ENCODE measurements around the gene TMPRSS3.

TMPRSS3 gene

DNA sequence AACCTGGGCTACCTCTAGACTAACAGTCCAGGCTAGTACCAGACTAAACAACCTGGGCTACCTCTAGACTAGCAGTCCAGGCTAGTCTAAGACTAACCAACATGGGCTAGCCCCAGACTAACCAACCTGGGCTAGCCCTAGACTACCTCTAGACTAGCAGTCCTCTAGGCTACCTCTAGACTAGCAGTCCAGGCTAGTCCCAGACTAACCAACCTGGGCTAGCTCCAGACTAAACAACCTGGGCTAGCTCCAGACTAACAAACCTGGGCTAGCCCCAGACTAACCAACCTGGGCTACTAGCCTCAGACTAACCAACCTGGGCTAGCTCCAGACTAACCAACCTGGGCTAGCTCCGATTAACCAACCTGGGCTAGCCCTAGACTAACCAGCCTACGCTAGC lies 47.1 kb downstream of the TMPRSS3 start:
- no peak for DNase-seq

DNA sequence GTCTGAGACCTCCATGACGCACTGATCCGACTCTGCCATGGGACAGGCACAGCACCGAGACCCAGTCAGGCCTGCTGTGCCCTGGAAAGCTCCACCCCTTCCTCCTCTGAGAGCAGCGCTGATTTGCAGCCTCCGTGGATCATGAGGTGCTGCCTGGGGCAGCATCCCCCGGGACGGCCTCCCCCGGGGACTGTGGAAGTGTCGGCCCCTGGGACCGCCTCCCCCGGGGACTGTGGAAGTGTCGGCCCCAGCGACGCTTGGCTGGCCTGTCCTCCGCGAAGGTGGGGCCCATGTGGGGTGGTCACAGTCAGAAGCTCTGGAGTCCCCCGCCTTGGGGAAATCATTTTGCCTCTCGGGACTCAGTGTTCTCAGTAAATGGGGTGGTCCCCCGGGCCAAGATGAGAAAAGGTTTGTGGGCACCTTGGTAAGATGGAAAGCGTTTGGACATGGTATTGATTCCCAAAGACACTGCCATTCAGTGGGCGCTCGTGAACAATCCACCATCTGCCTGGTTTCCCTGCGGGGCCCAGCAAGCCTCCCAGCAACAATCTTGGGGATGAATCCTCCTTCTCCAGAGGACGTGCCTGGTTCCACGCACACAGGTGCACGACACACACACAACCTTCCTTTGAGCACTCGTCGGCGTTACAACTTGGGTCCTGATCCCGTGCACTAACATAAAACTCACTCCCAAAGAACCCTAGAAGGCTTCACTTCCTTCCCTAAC lies 48.1 kb downstream of the TMPRSS3 start:
- DNase-seq: no peak

DNA sequence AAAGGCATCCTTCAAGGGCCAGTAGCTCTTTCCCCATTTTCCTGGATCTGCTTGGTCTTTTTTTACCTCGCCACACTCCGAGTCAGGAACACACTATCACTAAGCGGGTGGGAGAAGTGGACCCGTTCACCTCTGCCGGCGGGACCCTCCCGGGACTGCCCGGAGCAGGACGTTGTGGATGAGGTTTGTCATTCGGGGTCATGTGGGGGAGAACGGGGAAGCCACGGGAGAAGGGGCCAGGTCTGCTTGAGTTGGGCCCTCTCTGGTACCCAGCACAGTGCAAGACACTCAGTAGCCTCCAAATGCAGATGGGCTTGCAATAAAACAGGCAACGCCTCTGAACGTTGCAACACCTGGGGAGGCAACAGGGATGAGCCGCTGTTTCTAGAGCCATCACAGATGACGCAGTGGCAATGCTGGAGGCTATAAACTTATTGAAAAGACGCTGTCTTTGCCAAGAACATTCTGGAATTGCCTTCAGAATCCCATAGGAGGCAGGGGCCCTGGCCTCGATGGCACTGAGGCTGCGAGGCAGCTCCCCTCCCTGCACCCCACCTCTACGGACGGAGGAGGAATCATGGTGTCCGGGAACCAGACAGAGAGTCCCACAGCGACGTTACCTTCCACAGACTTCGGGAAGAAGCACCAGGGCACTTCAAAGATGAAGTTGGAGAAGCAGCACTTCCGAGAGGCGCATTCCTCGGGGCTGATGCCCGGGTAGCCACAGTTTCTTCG lies 48.8 kb downstream of the TMPRSS3 start:
- no peak for DNase-seq

DNA sequence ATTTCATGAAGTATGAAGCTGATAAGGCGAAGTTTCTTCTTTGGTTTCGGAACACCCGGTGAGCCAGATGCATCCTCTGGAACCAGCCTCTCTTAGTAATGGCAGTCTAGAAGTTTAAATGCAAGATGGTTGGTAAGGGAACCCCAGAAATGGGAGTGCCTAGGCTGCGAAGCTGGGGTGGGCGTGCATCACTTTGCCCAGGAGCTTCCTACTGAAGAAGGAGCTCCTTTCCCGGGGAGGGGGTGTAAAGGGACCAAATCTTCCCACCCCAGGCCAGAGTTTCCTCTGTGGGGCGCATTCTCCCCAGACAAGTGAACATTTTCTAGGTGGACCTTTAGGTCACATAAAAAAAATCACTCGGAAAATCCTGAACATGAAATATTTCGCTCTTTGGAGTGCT lies 49.4 kb downstream of the TMPRSS3 start:
- DNase-seq: no peak

DNA sequence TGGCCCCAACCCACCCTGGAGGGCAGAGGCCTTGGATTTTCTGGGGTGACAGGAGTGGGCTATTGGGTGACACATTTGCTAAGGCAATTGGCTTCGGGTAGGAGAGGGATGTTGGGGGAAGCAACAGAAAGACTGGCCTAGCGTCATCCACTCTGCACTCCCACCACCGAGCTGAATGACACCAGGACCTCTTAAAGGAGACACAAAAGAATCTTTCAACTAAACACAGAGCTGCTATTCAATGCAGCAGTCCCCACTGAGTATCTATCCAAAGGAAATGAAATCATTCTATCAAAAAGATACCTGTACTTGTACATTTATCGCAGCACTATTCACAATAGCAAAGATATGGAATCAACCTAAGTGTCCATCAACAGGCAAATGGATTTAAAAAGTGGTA lies 51.2 kb downstream of the TMPRSS3 start:
- DNase-seq: no peak

DNA sequence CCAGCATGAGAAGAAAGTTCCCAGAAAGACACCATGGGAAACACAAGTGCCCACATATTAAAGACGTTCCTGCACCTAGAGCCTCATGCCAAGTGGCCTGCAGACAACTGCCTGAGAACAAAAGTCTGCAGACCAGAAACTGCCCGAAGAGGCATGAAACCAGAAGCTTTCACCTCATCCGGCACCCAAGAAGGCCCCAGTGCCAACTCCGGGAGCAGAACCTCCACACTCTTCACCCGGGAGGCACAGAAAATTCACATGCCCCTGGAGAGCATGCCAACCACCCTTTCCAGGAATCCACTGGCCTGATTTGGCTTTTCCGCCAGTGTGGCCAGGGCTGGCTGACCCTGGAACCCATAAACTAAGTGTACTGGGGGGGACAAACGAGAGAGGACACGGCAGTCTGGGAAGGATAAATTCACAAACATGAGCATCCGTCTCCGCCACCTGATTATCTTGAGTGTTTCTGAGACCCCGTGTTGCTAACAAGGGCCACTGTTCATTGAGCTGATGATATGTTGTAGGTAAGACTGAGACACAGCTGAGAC lies 51.8 kb downstream of the TMPRSS3 start:
- DNase-seq: no peak

DNA sequence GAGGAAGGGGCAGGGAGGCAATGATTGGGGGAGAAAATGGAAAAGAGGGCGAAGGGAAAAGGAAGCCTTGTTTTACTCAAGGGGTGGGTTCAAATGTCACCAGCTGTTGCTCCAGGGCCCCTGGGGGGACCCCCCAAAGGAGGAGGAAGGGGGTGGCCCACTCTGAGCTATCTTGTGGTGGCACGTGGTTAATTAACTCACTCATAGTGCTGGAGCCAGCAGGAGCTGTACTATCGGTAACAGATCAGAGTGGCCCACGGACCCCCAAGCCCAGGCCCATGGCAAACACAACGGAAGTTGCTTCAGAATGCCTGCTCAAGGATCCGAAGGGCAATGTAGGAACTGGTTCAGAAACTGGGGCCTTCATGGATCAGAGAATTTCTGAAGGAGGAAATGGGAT lies 52.3 kb downstream of the TMPRSS3 start:
- DNase-seq: no peak

DNA sequence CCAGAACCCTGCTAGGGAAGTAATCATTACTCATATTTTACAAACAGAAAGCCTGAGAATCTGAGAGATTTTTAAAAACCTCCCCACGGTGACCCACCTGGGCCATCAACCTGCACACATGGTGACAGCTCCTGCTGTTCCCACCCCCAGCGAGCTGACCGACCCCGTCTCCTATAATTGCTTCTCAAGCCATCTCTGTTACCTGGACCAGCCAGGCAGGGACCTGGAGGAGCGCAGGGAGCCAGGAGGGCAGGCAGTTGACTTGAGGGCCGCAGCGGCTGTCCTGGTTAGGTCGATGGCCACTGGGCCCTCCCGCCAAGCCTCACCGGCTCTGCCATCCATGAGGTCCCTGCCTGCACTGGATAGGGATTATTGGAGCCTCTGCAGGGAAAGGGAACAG lies 52.8 kb downstream of the TMPRSS3 start:
- DNase-seq: no peak

DNA sequence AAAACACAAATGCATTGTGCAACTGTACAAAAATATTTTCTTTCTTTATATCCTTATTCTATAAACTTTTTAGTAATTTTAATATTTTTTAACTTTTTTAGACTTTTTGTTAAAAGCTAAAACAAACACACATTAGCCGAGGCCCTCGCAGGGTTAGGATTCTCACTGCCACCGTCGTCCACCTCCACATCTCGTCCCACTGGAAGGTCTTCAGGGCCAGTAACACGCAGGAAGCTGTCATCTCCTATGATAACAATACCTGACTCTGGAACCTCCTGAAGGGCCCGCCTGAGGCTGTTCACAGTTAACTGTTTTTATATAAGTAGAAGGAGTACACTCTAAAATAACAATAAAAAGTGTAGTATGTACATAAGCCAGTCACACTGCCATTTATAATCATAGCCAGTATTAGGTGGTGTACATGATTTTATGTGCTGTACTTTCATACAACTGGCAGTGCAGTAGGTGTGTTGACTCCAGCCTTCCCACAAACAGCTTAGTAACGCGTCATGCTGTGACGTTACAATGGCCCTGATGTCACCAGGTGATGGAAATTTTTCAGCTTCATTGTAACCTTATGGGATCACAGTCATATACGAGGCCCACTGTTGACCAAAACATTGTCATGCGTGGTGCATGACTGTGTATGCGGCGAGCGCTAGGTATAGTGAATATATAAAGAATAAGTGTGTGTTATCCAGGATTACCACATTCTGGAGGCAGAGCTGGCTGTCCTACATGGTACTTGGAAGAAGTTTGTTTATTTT lies 53.9 kb downstream of the TMPRSS3 start:
- DNase-seq: no peak

DNA sequence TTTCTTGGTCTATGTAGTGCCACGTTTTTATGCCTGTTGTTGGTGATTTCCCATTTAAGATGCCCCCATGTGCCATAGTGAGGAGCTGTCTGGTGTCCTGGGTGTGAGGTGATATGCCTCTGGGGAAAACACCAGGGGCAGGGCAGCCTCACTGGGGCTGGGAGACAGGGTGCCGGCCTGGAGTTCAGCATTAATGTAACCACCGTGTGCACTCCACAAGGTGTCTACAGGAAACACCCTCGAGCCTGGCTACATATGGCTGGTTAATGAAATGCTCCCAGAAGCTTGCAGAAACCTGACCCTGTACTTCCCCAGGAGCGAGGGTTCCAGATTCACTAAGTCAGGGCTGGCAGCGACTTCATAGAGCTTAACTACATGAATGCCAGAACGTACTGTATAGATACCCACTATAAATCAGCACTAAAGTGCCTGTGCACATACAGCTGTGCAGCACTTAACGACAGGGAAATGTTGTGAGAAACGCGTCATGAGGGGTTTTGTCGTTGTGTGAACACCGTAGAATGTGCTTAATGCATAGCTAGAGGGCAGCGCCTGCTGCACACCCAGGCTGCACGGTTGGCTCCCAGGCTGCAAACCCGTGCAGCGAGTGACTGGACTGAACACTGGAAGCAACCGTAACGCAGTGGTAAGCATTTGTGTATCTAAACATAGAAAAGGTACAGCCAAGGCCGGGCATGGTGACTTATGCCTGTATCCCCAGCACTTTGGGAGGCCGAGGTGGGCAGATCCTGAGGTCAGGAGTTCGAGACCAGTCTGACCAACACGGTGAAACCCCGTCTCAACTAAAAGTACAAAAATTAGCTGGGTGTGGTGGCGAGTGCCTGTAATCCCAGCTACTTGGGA lies 55.4 kb downstream of the TMPRSS3 start:
- no peak for DNase-seq

DNA sequence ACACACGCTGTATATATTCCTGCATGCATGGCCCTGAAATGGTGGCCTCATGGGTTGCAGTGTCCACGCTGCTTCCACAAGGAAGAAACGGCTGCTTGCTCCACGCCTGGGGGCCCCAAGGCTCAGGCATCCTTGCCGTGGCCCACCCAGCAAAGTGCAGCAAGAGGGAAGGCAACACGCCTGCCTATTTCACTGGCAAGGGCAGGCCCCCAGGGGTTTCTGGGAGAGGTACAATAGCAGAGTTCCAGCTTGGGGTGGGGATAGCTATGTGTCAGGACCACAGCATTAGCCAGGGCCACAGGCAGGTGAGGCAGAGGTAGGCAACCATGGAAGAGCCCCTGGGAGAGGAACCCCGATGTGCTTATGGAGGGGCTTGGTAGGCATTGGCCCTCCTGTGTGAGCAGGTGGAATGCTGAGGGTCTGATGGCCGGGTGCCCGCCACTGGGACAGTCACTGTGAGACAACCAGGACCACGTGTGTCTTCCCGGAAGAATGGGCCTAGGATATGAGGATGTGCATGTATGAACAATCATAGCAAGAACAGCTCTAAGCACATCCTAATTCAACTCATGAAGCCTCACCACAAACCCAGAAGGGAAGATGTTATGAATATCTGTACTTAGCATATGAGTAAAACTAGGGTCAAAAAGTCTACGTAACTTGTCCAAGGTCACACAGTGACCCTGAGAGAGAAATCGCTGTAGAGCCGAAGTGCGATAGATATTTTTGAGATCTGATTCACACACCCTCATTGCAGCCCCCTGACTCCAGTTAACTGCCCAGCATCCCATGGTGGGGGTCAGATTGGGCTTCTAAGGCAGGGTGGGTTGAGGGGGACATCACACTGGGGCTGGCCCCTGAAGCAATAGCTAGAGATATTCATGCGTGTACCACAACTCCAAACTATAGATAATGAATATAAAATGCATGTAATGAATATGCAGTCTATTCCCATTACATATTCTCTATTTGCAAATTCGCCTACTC lies 56.8 kb downstream of the TMPRSS3 start:
- peak; percentile 12 to 19 for DNase-seq

DNA sequence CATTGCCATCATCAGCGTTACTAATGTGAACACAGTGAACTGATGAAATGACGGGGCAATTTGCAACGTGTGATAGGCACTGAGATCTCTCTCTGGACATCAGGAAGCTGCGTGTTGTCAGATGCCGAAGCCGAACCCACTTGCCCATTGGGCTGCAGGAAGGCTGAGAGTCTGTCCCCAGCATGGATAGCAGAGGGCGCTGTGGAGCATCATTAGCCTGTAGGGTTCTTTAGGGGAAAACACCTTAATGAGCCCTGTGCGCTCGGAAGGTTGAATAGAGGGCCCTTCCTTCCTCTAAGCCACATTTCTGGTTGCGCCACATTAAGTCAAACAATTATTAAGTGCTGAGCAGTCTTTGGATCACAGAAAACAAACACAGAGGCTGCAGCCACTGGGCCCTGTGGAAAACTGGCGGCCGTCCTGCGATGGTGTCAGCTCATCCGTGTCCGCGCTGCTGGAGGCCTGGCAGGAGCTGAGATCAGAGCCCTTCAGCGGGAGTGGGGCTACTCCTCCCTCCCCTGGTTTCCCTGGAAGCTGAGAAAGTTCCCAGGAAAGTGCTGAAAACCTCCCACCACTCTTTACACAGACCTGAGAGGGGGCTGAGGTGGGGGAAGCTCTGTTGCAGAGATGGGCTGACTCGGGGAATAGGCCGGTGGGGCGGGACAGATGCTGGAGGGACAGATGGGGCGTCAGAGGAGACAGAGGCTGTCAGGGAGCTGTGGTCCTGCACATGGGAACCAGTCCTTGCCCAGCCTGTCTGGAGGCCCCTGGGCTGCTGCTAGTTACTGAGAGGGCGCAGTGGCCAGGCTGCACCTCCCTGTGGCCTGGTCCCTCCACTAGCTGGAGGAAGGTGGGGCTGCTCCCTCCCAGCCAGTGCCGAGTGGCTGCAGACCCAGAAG lies 57.8 kb downstream of the TMPRSS3 start:
- peak; percentile 89 to 91 for DNase-seq

DNA sequence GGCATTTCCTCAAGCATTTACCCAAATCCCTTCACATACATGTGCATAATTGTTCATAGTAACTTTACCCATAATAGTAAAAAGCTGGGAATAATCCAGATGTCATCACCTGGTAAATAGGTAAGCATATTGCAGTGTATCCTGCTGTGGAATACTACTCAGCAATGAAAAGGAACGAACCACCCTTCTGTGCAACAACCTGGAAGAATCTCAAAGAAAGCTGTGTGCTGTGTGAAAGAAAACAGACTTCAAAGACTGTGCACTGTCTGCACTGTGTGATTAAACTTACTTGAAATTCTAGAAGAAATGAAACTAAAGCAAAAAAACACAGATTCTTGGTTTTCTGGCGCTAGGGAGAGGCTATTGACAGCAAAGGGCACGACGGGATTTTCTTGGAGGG lies 58.6 kb downstream of the TMPRSS3 start:
- no peak for DNase-seq

DNA sequence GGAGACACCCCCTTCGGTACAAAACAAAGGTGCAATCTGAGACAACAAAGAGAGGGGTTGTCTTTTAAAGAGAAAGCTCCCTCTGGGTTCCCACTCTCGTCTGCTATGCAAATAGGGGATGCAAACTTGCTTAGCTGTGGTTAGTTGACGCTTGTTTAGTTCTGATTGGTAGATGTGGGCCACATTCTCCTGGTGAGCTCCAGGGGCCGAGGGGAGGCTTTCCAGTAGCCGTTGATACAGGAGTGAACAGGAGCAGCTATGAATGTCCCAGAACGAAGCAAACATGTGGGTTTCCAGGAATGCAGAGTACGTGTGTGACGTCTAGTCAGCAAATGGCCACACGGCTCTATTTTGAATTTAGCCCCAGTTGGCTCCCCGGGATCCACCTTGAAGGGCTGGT lies 59.8 kb downstream of the TMPRSS3 start:
- DNase-seq: no peak

DNA sequence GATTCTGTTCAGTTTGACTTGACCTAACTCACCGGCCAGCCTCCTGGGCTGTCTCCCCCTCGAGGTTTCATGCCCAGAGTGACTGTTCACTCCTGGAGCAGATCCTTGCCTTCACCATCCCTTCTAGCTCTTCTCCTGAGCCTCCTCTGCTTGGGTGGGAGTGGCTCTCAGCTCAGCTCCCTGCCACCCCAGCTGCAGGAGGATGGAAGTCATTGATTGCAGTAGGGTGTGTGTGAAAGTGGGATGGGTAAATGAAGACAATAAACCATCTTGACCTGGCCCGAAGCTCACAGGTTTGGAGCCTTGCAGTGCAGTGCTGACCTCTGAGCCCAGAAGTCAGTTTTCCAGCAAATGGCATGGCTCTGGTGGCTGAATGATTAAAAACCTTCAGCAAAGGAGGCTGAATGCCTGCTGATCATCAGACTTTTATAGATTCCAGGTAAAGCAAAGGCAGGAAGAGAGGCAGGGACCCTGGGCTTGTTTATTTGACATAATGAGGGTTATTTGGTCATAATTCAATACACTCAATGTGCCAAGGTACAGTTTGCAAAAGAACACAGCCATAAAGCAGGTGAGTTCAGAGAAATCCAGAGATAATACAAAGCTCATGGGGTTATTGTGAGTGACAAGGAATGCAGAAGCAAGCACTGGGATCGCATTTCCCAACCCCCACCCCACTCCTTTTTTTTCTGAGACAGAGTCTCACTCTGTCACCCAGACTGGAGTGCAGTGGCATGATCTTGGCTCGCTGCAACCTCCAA lies 63.1 kb downstream of the TMPRSS3 start:
- no peak for DNase-seq

DNA sequence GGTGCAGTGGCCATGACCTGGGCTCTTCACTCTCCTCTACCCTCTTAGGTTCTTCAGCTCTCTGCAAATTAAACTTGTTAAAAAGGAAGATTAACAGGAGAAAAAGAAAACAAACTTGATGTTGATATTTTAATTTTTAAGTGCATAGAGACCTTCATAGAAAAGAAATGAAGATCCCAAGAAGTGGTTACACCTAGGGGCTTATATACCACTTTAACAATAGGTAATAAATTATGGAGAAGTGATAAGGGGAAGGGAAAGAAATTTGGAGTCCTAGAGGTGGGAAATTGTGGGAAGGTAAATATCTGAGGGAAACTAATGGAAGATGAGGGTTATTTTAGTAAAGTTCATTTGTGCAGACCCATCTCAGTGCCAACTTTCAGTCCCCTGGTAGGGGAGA lies 64.2 kb downstream of the TMPRSS3 start:
- DNase-seq: no peak

DNA sequence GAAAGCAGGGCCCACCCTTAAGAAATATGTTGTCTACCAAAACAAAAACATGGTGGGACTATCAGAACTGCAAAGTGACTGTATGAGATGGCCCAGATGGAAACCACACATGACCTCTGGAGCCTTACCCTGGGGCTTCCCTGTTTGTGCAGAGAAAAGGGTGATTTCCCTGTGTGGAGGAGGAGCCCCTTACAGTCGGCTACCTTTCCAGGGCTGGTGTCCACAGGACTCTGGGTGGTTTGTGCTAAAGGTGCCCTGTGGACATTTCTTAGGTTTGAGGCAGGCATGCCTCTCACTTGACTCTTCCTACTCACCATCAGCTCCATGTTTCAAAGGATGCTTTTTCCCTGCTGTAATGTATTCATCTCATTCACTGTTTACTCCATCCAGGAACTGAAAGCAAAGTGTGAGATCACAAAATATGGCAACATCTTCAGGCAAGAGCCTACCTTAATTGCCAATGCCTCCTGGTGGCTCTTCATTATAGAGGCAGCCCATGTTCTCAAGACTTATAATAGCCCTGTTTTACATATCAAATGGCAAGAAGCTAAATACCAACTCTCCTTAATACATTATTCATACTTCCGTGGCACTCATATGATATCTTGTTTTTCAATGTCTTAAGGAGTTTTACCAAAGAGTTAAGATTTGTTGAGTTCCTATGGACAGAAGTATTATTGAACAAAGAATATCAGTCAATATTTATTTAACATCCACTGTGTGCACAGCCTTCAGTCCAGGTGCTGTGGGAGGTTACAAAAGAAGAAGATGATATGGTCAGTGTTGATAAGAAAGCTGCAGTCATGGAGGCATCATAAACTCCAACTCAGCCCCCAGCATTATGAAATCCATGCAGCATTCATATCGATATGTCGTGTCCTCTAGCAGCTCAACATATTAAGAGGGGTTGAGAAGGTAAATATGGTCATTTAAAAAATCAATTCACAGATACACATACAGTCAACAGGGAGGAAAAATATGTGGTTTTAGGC lies 65.2 kb downstream of the TMPRSS3 start:
- no peak for DNase-seq

DNA sequence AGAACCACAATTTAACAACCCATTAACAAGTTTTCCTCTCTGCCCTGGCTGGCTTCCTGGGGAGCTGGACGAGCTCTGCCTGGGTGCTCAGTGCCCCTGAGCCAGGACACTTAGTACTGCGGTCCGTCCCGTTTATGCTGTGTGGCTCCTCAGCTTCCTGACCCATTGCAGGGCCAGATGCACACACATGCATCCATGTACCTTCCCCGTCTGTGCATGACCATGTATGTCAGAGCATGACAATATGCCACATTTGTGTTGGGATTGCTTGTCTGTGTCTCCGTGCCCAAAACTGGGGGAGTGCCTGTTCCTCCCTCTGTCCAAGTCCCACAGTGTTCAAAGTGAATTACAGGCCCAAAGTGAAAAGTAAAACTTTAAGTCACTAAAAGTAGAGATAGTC lies 71.0 kb downstream of the TMPRSS3 start:
- no peak for DNase-seq

All from activated CD4-positive, alpha-beta T cell treated with anti-CD3 and anti-CD28 coated beads, Interleukin-2, amount 50 U/mL, for 48 hours (primary cell).